Inflammatory macrophage treated with lipopolysaccharide for 4 hours (primary cell): ENCODE data around the gene JPT2.

ENCODE experiments used
- DNase-seq: peaks from one replicate; pipeline ENCODE4 v3.0.0-alpha.2; 2020

The JPT2 gene

GRCh38 chr16:1654505-1655268, 23.4 kb upstream of the JPT2 start:
- DNase-seq: peak; percentile 30

GRCh38 chr16:1655269-1655807, 22.7 kb upstream of the JPT2 start:
- DNase-seq: no peak

- no peak for DNase-seq
Measured at GRCh38 chr16:1655909-1656807, 21.9 kb upstream of the JPT2 start.

GRCh38 chr16:1656808-1657617, 21.1 kb upstream of the JPT2 start:
- DNase-seq: no peak

- DNase-seq: no peak
Measured at GRCh38 chr16:1657841-1658240, 20.2 kb upstream of the JPT2 start.

GRCh38 chr16:1659031-1659430, 19.0 kb upstream of the JPT2 start:
- DNase-seq: no peak

- no peak for DNase-seq
Measured at GRCh38 chr16:1661826-1662225, 16.3 kb upstream of the JPT2 start.

- DNase-seq: no peak
Measured at GRCh38 chr16:1662543-1662942, 15.5 kb upstream of the JPT2 start.

GRCh38 chr16:1665829-1666228, 12.2 kb upstream of the JPT2 start:
- no peak for DNase-seq

GRCh38 chr16:1666316-1666715, 11.8 kb upstream of the JPT2 start:
- no peak for DNase-seq

- no peak for DNase-seq
Measured at GRCh38 chr16:1667271-1667670, 10.8 kb upstream of the JPT2 start.

- no peak for DNase-seq
Measured at GRCh38 chr16:1667916-1668315, 10.2 kb upstream of the JPT2 start.

- DNase-seq: no peak
Measured at GRCh38 chr16:1668612-1669319, 9.3 kb upstream of the JPT2 start.

- DNase-seq: no peak
Measured at GRCh38 chr16:1669698-1670097, 8.4 kb upstream of the JPT2 start.

GRCh38 chr16:1670371-1670770, 7.7 kb upstream of the JPT2 start:
- DNase-seq: no peak

GRCh38 chr16:1670866-1671265, 7.2 kb upstream of the JPT2 start:
- no peak for DNase-seq

- no peak for DNase-seq
Measured at GRCh38 chr16:1673424-1674151, 4.5 kb upstream of the JPT2 start.

GRCh38 chr16:1674306-1674705, 3.8 kb upstream of the JPT2 start:
- no peak for DNase-seq

GRCh38 chr16:1674751-1675664, 3.1 kb upstream of the JPT2 start:
- no peak for DNase-seq

GRCh38 chr16:1676661-1677060, 1.4 kb upstream of the JPT2 start:
- no peak for DNase-seq

GRCh38 chr16:1677339-1677738, 740 bp upstream of the JPT2 start:
- DNase-seq: no peak
